B cell (primary cell): Measurements from ENCODE around the gene NPL. TPM values are rescaled to one million over a fixed set of nuclear protein-coding genes. Genes with fewer than 3 reads are reported as not detected.

Experiments used
- ATAC-seq: fragments of 200-7000 bp; cut with Tn5 transposase; one replicate; pipeline ENCODE4 v1.10.0; 2021; ENCODE audit warnings: low read depth, mild to moderate bottlenecking, moderate number of reproducible peaks, moderate library complexity
- CTCF ChIA-PET: fragments of 350-600 bp; sonication (Branson Sonifier 250); formaldehyde crosslinking; loops from one replicate; lab custom pipeline; 2021; ENCODE audit warnings: antibody characterized with exemption, inconsistent platforms; lab: Charles Lee
- POLR2A ChIA-PET: fragments of 350-600 bp; sonication (Branson Sonifier 250); formaldehyde crosslinking; loops from one replicate; lab custom pipeline; 2021; ENCODE audit warnings: antibody characterized with exemption; lab: Charles Lee
- DNase-seq: peaks from one replicate; pipeline ENCODE4 v3.0.0; 2013
- H2AFZ ChIP-seq: 2 replicates; pipeline ENCODE4 v1.6.1; 2012; ENCODE audit warnings: mild to moderate bottlenecking, low read depth, low read length; ENCODE audit not compliant: insufficient read depth, poor library complexity, severe bottlenecking
- H3K27ac ChIP-seq, 2 donors: 1 replicate in 1 of 2; 2 replicates in 1 of 2; pipeline ENCODE4 v1.5.1; 2012 to 2013; ENCODE audit warnings: low read length in 2 of 2, mild to moderate bottlenecking in 2 of 2, moderate library complexity in 1 of 2
- H3K27me3 ChIP-seq, 4 experiments: fragments of 200-600 bp in 1 of 4; sonication (generic) in 1 of 4; replicated peaks in 1 of 4; 1 replicate in 2 of 4; 2 replicates in 2 of 4; pipeline versions ENCODE4 v1.6.1 to v1.7.0; 2013 to 2016; ENCODE audit warnings: low read length in 3 of 4, mild to moderate bottlenecking in 2 of 4, mixed read lengths in 1 of 4, moderate library complexity in 1 of 4; ENCODE audit not compliant: insufficient read depth in 4 of 4, control insufficient read depth in 3 of 4; ENCODE audit errors: control extremely low read depth in 1 of 4
- H3K36me3 ChIP-seq, 2 experiments: replicated peaks in 1 of 2; 1 replicate in 1 of 2; 2 replicates in 1 of 2; pipeline versions ENCODE4 v1.6.1 to v1.7.1; 2013; ENCODE audit warnings: low read length in 1 of 2; ENCODE audit not compliant: insufficient read depth in 2 of 2, control insufficient read depth in 1 of 2; ENCODE audit errors: control extremely low read depth in 1 of 2, extremely low read depth in 1 of 2
- H3K4me1 ChIP-seq, 2 donors: fragments of 200-600 bp in 1 of 2; sonication (generic) in 1 of 2; 1 replicate in 1 of 2; 2 replicates in 1 of 2; pipeline versions ENCODE4 v1.5.1 to v1.6.1; 2013 to 2017; ENCODE audit warnings: low read length in 2 of 2; ENCODE audit not compliant: control insufficient read depth in 2 of 2, insufficient read depth in 2 of 2
- H3K4me2 ChIP-seq: replicated peaks from 2 replicates; pipeline ENCODE3; 2012; ENCODE audit warnings: mild to moderate bottlenecking, low read depth, low read length; ENCODE audit not compliant: poor library complexity, severe bottlenecking
- H3K4me3 ChIP-seq, 5 experiments: fragments of 200-600 bp in 1 of 5; sonication (generic) in 1 of 5; 1 replicate in 3 of 5; 2 replicates in 2 of 5; pipeline versions ENCODE4 v1.5.1 to v1.7.0; 2011 to 2016; ENCODE audit warnings: low read length in 4 of 5, mild to moderate bottlenecking in 4 of 5, low read depth in 2 of 5, control low read depth in 1 of 5, moderate library complexity in 1 of 5; ENCODE audit not compliant: insufficient read depth in 1 of 5; ENCODE audit errors: control extremely low read depth in 1 of 5, extremely low read depth in 1 of 5
- H3K79me2 ChIP-seq: fragments of 200-600 bp; sonication (generic); one replicate; pipeline ENCODE4 v1.6.0; 2016; ENCODE audit warnings: low read length; ENCODE audit not compliant: control insufficient read depth, insufficient read depth
- H3K9ac ChIP-seq: fragments of 200-600 bp; sonication (generic); 2 replicates; pipeline ENCODE4 v1.6.1; 2017; ENCODE audit warnings: mild to moderate bottlenecking, low read length, moderate library complexity
- H3K9me3 ChIP-seq, 3 donors: one replicate each; pipeline versions ENCODE4 v1.6.1 to v1.7.1; 2013; ENCODE audit warnings: low read length in 2 of 3; ENCODE audit not compliant: control insufficient read depth in 2 of 3, insufficient read depth in 1 of 3; ENCODE audit errors: control extremely low read depth in 1 of 3
- H4K20me1 ChIP-seq: 2 replicates; pipeline ENCODE4 v1.6.0; 2012; ENCODE audit warnings: mild to moderate bottlenecking, low read length; ENCODE audit not compliant: insufficient read depth, control insufficient read depth, poor library complexity, severe bottlenecking
- H3K27ac Mint-ChIP-seq: one replicate; pipeline ENCODE4 v1.8.0; 2021; ENCODE audit warnings: mixed read lengths
- H3K27me3 Mint-ChIP-seq: one replicate; pipeline ENCODE4 v1.8.0; 2021; ENCODE audit warnings: mixed read lengths
- H3K4me1 Mint-ChIP-seq: one replicate; pipeline ENCODE4 v1.8.0; 2021; ENCODE audit warnings: mixed read lengths
- H3K4me3 Mint-ChIP-seq: one replicate; pipeline ENCODE4 v1.8.0; 2021; ENCODE audit warnings: mixed read lengths
- H3K9me3 Mint-ChIP-seq: one replicate; pipeline ENCODE4 v1.8.0; 2022; ENCODE audit warnings: mixed read lengths; ENCODE audit not compliant: insufficient read depth
- CTCF ChIP-seq: fragments of 200-600 bp; IDR thresholded peaks from one replicate; pipeline ENCODE4 v1.8.0; 2022; ENCODE audit warnings: antibody characterized with exemption, mild to moderate bottlenecking
- EZH2 ChIP-seq: IDR thresholded peaks from 2 replicates; pipeline ENCODE4 v1.6.1; 2012; ENCODE audit warnings: borderline replicate concordance, low read depth, mild to moderate bottlenecking, moderate library complexity, low read length; ENCODE audit not compliant: insufficient read depth, poor library complexity, severe bottlenecking
- WGBS: methylation state at CpG from one replicate; pipeline ENCODE4 v1.1.5; 2013; ENCODE audit warnings: missing lambda C conversion rate; ENCODE audit not compliant: insufficient coverage; 5-methylcytosine and 5-hydroxymethylcytosine counted together
- intact Hi-C: fragments of 100-400 bp; cut with micrococcal nuclease; formaldehyde crosslinking; loops from one replicate; pipeline ENCODE4 v1.10.0; 2022
- polyA plus RNA-seq: library from polyadenylated mRNA; depleted of rRNA; stranded (reverse); fragments of >200 nt; gene quantifications from 2 replicates; pipeline ENCODE4 v1.2.3, GENCODE V29; 2012
- total RNA-seq, 2 donors: library from RNA; stranded (reverse); fragments of 120-200 nt in 1 of 2; gene quantifications; 1 replicate in 1 of 2; 2 replicates in 1 of 2; pipeline versions ENCODE4 v1.2.3 to v1.2.4, GENCODE V29; 2013 to 2022

NPL gene
- total and polyA plus RNA-seq, 2 donors (not counting 1 experiment from before 2014, with no cell fraction given), result 3.4 to 5.9 TPM

- no peaks in the 10 kb centered on the region for H3K9me3 ChIP-seq
- Mint-ChIP-seq H3K9me3 (no peaks in the 10 kb centered on the region), H3K27me3 (no peaks in the 10 kb centered on the region), H3K4me3 (no peak overlapping the region), H3K27ac (no peak overlapping the region), H3K4me1 (peaks cover 18% of the 10 kb centered on the region)
- DNase-seq (no peak), ATAC-seq (no peak)
- no peaks in the 10 kb centered on the region for H3K79me2 ChIP-seq
- 84% methylated on average over 2 of the region's 2 CpGs for whole genome bisulfite sequencing
- no peaks in the 10 kb centered on the region for H4K20me1 ChIP-seq
- H3K4me2 ChIP-seq, result no peak overlapping the region
- H3K4me3 ChIP-seq, result no peak overlapping the region
- H3K36me3 ChIP-seq, result no peaks in the 10 kb centered on the region
- TF ChIP-seq CTCF (no peak), EZH2 (no peak)
- H3K9ac ChIP-seq, result no peak overlapping the region
- POLR2A ChIA-PET, result interaction anchor here (1.0 kb wide), 2 partner anchors 184 to 190 kb away, joined by 4 read pairs; no protein-coding TSS in a partner anchor
- CTCF ChIA-PET, result interaction anchor here (0.6 to 14.0 kb wide), 29 partner anchors 9 to 642 kb away, joined by 3 to 989 read pairs (median 4); partner anchors contain the start of genes DHX9, RGS16, RNASEL and TEDDM1
- intact Hi-C loops, result loop anchor here (5.0 kb wide), 3 partner anchors 168 to 852 kb away; partner anchors contain the start of gene ARPC5
- no peak overlapping the region for H2AFZ ChIP-seq
- H3K27me3 ChIP-seq, result no peaks in the 10 kb centered on the region
- H3K27ac ChIP-seq, result no peak overlapping the region
- peaks cover 8 to 11% of the 10 kb centered on the region in 2 donors for H3K4me1 ChIP-seq
These were observed 4.4 kb upstream of the NPL start for GRCh38 chr1:182785181-182785580.

GRCh38 chr1:182786223-182786994, 3.2 kb upstream of the NPL start:
- Histone ChIP-seq H3K4me2 (no peak overlapping the region), H4K20me1 (no peaks in the 10 kb centered on the region), H3K27ac (no peak overlapping the region), H3K4me3 (no peak overlapping the region), H2AFZ (no peak overlapping the region), H3K4me1 (peaks cover 9 to 11% of the 10 kb centered on the region in 2 donors), H3K9ac (no peak overlapping the region), H3K27me3 (peaks cover 0 to 4% (median 0%) of the 10 kb centered on the region in 4 experiments), H3K36me3 (no peaks in the 10 kb centered on the region), H3K9me3 (no peaks in the 10 kb centered on the region), H3K79me2 (no peaks in the 10 kb centered on the region)
- POLR2A ChIA-PET, result no interaction called here
- peak; percentile 41 for DNase-seq
- no peak overlapping the region for H3K4me3 Mint-ChIP-seq
- H3K27me3 Mint-ChIP-seq, result no peaks in the 10 kb centered on the region
- H3K4me1 Mint-ChIP-seq, result peaks cover 20% of the 10 kb centered on the region
- intact Hi-C loops, result loop anchor here (5.0 kb wide), 3 partner anchors 169 to 851 kb away; partner anchors contain the start of gene ARPC5
- H3K9me3 Mint-ChIP-seq, result no peaks in the 10 kb centered on the region
- H3K27ac Mint-ChIP-seq, result no peak overlapping the region
- no peak for ATAC-seq
- no peak for TF ChIP-seq EZH2
- peak; percentile 50 for TF ChIP-seq CTCF
- CTCF ChIA-PET, result interaction anchor here (1.0 to 14.0 kb wide), 6 partner anchors 11 to 343 kb away, joined by 3 to 989 read pairs (median 4); partner anchors contain the start of genes RGS16 and RNASEL
- WGBS, result 63% methylated on average over 3 of the region's 6 CpGs
